GM12878 (cell line): ENCODE results near the gene DPP3.

ENCODE experiments used
- BCL3 ChIP-seq: IDR thresholded peaks from 2 replicates; pipeline ENCODE4 v1.6.1; 2011; ENCODE audit warnings: borderline replicate concordance, low read depth, mild to moderate bottlenecking, moderate library complexity, low read length; ENCODE audit not compliant: insufficient read depth, poor library complexity, severe bottlenecking
- CEBPB ChIP-seq, 2 experiments: fragments of 150-350 bp in 1 of 2; IDR thresholded peaks; 2 replicates each; pipeline ENCODE4 v1.6.1; 2012 to 2014; ENCODE audit warnings: low read depth in 2 of 2, low read length in 2 of 2, borderline replicate concordance in 1 of 2, inconsistent platforms in 1 of 2
- CREB1 ChIP-seq: IDR thresholded peaks from 2 replicates; pipeline ENCODE4 v1.6.1; 2012; ENCODE audit warnings: low read depth, mild to moderate bottlenecking, inconsistent platforms
- FOS ChIP-seq: IDR thresholded peaks from 3 replicates; pipeline ENCODE4 v1.6.1; 2011; ENCODE audit warnings: borderline replicate concordance; ENCODE audit not compliant: insufficient read length; ENCODE audit errors: extremely low read depth
- HCFC1 ChIP-seq: fragments of 150-350 bp; IDR thresholded peaks from 2 replicates; pipeline ENCODE4 v1.6.1; 2014; ENCODE audit warnings: low read length
- POLR2A ChIP-seq: IDR thresholded peaks from 2 replicates; pipeline ENCODE4 v1.6.1; 2011; ENCODE audit warnings: low read depth, mild to moderate bottlenecking, low read length
- SIN3A ChIP-seq: IDR thresholded peaks from 2 replicates; pipeline ENCODE4 v1.6.1; 2012; ENCODE audit warnings: low read depth, low read length, improper control_type of control experiment
- SRF ChIP-seq, 2 experiments: IDR thresholded peaks; 2 replicates each; pipeline ENCODE4 v1.6.1; 2011; ENCODE audit warnings: low read depth in 2 of 2, low read length in 2 of 2, mild to moderate bottlenecking in 1 of 2, moderate library complexity in 1 of 2
- STAT1 ChIP-seq: fragments of 450-650 bp; conservative IDR thresholded peaks from 2 replicates; pipeline ENCODE4 v1.6.1; 2014; ENCODE audit warnings: antibody characterized with exemption, mild to moderate bottlenecking
- TARDBP ChIP-seq: IDR thresholded peaks from 2 replicates; pipeline ENCODE4 v1.6.1; 2016; ENCODE audit warnings: borderline replicate concordance
- ZBTB33 ChIP-seq: fragments of 450-650 bp; IDR thresholded peaks from 2 replicates; pipeline ENCODE4 v1.6.1; 2017; ENCODE audit warnings: mild to moderate bottlenecking
- TF ChIP-seq, protein P1 (sequence below): IDR thresholded peaks from 2 replicates; pipeline ENCODE4 v1.6.1; 2011; ENCODE audit warnings: low read depth, mild to moderate bottlenecking, low read length, moderate library complexity, borderline replicate concordance; ENCODE audit errors: extremely low read depth
- TF ChIP-seq, protein P2 (sequence below): fragments of 450-650 bp; IDR thresholded peaks from 2 replicates; pipeline ENCODE4 v1.6.1; 2018; ENCODE audit warnings: borderline replicate concordance, mild to moderate bottlenecking; ENCODE audit not compliant: partially characterized antibody
- TF ChIP-seq, protein P3 (sequence below): IDR thresholded peaks from 2 replicates; pipeline ENCODE4 v1.6.1; 2012; ENCODE audit warnings: low read depth, low read length, improper control_type of control experiment

GRCh38 chr11:66555416-66555815 lies 75.2 kb downstream of the DPP3 start:
- TF ChIP-seq, protein P1, sequence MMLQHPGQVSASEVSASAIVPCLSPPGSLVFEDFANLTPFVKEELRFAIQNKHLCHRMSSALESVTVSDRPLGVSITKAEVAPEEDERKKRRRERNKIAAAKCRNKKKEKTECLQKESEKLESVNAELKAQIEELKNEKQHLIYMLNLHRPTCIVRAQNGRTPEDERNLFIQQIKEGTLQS = no peak
- TF ChIP-seq TARDBP (no peak), HCFC1 (no peak), SIN3A (no peak), BCL3 (no peak), STAT1 (no peak), SRF (IDR thresholded peaks at IDR 0.05; ENCODE audit: low read depth in 2 of 2, low read length in 2 of 2) (no peak), CEBPB (IDR thresholded peaks at IDR 0.05; ENCODE audit: borderline replicate concordance in 1 of 2, low read depth in 2 of 2, low read length in 2 of 2) (no peak), ZBTB33 (no peak), FOS (no peak), CREB1 (no peak), POLR2A (no peak)
- TF ChIP-seq, protein P2, sequence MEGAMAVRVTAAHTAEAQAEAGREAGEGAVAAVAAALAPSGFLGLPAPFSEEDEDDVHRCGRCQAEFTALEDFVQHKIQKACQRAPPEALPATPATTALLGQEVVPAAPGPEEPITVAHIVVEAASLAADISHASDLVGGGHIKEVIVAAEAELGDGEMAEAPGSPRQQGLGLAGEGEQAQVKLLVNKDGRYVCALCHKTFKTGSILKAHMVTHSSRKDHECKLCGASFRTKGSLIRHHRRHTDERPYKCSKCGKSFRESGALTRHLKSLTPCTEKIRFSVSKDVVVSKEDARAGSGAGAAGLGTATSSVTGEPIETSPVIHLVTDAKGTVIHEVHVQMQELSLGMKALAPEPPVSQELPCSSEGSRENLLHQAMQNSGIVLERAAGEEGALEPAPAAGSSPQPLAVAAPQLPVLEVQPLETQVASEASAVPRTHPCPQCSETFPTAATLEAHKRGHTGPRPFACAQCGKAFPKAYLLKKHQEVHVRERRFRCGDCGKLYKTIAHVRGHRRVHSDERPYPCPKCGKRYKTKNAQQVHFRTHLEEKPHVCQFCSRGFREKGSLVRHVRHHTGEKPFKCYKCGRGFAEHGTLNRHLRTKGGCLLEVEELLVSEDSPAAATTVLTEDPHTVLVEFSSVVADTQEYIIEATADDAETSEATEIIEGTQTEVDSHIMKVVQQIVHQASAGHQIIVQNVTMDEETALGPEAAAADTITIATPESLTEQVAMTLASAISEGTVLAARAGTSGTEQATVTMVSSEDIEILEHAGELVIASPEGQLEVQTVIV = no peak
- TF ChIP-seq, protein P3, sequence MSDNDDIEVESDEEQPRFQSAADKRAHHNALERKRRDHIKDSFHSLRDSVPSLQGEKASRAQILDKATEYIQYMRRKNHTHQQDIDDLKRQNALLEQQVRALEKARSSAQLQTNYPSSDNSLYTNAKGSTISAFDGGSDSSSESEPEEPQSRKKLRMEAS = no peak
